Measurements from ENCODE around the gene PIPOX.
A peak's percentile ranks its signal among the peaks of the same experiment; 100 is the strongest.

The PIPOX gene, protein sequence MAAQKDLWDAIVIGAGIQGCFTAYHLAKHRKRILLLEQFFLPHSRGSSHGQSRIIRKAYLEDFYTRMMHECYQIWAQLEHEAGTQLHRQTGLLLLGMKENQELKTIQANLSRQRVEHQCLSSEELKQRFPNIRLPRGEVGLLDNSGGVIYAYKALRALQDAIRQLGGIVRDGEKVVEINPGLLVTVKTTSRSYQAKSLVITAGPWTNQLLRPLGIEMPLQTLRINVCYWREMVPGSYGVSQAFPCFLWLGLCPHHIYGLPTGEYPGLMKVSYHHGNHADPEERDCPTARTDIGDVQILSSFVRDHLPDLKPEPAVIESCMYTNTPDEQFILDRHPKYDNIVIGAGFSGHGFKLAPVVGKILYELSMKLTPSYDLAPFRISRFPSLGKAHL

GRCh38 chr17:29042679-29043538 is at the start of gene PIPOX:
Gene PIPOX (plus strand): TSS chr17:29043141. CDS start chr17:29043226, 85 bp downstream.
- H3K27ac ChIP-seq: peak within 1 kb of the TSS in 12 of 21 experiments; percentile 12 to 81 (median 40)

GRCh38 chr17:28993645-28994426 is 49.1 kb upstream of the PIPOX start:
- Histone ChIP-seq H3K27ac (no peak overlapping the region), H3K4me3 (no peak overlapping the region)

More at GRCh38 chr17:29042679-29043538, at the start of gene PIPOX:
- no peak within 1 kb of the TSS for H3K4me3 ChIP-seq

- Histone ChIP-seq H3K27ac (no peak overlapping the region), H3K4me3 (no peak overlapping the region)
These were observed 46.3 kb upstream of the PIPOX start for GRCh38 chr17:28996554-28997096.

DNA sequence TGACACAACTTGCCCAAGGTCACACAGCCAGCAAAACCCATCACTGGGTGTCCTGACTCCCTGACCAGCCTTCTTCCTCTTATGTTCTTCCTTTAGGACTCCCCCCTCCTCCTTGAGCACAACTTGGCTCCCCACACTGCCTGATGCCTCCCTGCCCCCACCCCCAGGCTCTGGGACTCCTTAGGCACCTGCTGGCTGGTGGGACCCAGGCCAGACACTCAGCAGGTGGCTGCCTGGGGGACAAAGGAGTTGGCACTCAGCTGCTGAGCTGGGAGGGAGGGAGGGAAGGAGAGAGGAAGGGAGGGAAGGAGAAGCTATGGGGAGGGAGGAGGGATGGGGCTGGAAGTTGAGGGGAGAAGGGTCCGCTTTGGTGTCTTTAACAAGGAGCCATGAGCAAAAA is 45.1 kb upstream of the PIPOX start:
- H3K4me3 ChIP-seq: no peak overlapping the region
- no peak overlapping the region for H3K27ac ChIP-seq

DNA sequence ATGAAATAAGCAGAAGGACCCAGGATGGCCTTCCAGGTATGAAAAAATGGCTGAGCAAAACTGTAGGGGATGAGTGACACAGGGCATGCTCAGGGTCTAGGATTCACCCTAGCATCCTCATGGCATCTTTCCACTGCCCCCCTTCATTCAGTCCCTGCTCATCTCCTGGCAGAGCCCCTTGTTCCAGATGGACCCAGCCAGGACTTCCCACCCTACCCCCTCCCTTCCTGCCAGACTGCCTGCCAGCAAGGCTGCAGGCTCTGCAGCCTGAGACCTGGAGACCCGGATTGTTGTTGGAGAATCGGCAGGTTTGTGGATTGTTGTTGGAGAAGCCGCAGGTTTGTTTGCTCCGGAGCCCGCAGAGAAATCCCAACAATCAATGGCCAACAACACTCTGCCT is 43.7 kb upstream of the PIPOX start:
- no peak overlapping the region for H3K4me3 ChIP-seq
- H3K27ac ChIP-seq: no peak overlapping the region

- no peak overlapping the region for H3K27ac ChIP-seq
These were observed 42.0 kb upstream of the PIPOX start for GRCh38 chr17:29000973-29001372.

DNA sequence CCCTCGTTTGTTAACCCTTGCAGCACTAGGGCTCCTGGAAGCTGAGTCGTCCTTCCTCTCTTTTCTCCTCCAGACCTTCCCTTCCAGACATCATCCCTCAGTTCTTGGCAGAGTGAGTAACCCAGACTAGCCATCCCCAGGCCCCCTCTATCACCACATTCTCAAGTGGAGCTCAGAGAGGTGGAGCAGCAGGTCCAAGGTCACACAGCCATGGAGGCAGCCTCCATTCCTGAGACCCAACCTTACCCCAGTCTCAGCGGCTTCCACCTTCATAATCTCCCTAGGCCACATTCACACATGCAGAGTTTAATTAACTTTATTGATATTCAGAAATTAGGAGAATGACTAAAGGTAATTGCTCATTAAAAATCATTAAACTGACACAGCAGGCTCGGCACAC is 40.1 kb upstream of the PIPOX start:
- H3K4me3 ChIP-seq: no peak overlapping the region
- H3K27ac ChIP-seq: no peak overlapping the region

More at GRCh38 chr17:29000973-29001372, 42.0 kb upstream of the PIPOX start:
- H3K4me3 ChIP-seq: no peak overlapping the region

DNA sequence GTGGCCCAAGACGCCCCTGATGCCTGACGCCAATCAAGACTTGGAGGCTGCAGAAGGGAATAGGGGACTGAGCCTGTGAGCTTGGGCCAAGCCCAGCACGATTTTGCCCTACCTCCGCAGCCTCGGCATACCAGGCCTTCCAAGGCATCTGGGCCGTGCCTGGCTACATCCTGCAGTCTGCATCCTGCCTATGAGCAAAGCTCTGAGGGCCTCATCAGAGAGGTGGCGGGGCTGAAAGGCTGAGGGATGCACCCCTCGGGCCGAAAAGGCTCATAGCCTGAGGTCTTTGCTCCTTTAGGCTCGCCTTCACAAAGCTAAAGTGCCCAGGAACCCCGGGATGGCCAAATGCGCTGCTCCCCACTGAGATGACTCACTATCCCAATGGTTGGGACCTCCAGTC is 39.7 kb upstream of the PIPOX start:
- no peak overlapping the region for H3K27ac ChIP-seq
- no peak overlapping the region for H3K4me3 ChIP-seq

GRCh38 chr17:29004081-29004692 is 38.8 kb upstream of the PIPOX start:
- Histone ChIP-seq H3K4me3 (no peak overlapping the region), H3K27ac (no peak overlapping the region)

DNA sequence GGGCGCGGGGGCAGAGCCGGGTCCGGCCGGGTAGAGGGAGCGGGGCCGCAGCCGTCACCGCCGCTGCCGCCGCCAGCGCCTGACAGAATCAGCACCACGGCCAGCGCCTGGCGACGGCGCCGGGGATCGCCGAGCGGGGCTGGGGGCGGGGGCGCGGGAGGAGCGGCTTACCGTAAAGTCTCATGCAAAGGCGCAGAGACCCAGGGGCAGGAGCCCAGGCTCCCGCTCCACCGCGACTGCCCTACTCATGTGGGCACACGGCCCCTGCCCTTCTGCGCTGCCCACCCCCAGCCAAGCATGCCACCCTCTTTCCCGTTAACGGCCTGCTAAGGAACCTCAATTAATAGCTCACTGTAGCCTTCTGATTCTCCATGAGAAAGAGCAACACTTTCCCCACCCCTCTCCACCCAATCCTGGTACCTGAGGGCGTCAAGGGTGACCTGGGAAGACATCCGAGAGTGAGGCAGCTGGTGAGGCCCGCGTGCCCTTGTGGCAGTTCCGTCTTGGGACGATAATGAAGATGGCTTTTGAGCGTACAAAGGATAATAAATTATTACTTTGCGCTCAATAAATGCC is 36.9 kb upstream of the PIPOX start, which contains the start of gene SEZ6:
Gene SEZ6 (minus strand): TSS at position 98 of the 576 bp plus-strand sequence. CDS start 164 bp downstream, outside the sequence.
- no peak within 1 kb of the TSS for H3K4me3 ChIP-seq
- H3K27ac ChIP-seq: no peak within 1 kb of the TSS

- no peak overlapping the region for H3K4me3 ChIP-seq
- no peak overlapping the region for H3K27ac ChIP-seq
These were observed 35.5 kb upstream of the PIPOX start for GRCh38 chr17:29007456-29007855.

GRCh38 chr17:29007860-29008455 is 35.0 kb upstream of the PIPOX start:
- Histone ChIP-seq H3K27ac (no peak overlapping the region), H3K4me3 (no peak overlapping the region)

DNA sequence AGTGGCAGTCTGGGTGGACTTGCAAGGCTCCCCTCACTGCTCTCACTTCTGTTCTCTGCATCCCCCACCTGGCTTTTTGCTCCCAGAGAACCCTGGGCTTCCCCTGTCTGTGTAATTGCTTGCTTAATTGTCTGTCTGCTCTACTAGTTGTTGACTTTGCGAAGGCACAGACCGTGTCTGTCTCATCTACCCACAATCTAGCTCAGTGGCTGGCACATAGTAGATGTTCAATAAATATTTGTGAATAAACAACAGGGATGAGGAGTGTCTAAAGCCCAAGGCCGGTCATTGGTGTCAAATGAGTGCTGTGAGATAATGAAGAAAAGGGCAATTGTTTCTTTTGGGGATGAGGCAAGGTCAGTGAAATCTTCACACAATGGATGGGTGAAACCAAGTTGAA is 34.4 kb upstream of the PIPOX start:
- H3K4me3 ChIP-seq: no peak overlapping the region
- no peak overlapping the region for H3K27ac ChIP-seq

- Histone ChIP-seq H3K4me3 (no peak overlapping the region), H3K27ac (no peak overlapping the region)
These were observed 32.8 kb upstream of the PIPOX start for GRCh38 chr17:29010129-29010528.

GRCh38 chr17:29010586-29010985 is 32.4 kb upstream of the PIPOX start:
- H3K27ac ChIP-seq: no peak overlapping the region
- no peak overlapping the region for H3K4me3 ChIP-seq

- Histone ChIP-seq H3K4me3 (no peak overlapping the region), H3K27ac (no peak overlapping the region)
These were observed 30.4 kb upstream of the PIPOX start for GRCh38 chr17:29012535-29012934.

GRCh38 chr17:29014716-29015115 is 28.2 kb upstream of the PIPOX start:
- no peak overlapping the region for H3K27ac ChIP-seq
- H3K4me3 ChIP-seq: no peak overlapping the region

DNA sequence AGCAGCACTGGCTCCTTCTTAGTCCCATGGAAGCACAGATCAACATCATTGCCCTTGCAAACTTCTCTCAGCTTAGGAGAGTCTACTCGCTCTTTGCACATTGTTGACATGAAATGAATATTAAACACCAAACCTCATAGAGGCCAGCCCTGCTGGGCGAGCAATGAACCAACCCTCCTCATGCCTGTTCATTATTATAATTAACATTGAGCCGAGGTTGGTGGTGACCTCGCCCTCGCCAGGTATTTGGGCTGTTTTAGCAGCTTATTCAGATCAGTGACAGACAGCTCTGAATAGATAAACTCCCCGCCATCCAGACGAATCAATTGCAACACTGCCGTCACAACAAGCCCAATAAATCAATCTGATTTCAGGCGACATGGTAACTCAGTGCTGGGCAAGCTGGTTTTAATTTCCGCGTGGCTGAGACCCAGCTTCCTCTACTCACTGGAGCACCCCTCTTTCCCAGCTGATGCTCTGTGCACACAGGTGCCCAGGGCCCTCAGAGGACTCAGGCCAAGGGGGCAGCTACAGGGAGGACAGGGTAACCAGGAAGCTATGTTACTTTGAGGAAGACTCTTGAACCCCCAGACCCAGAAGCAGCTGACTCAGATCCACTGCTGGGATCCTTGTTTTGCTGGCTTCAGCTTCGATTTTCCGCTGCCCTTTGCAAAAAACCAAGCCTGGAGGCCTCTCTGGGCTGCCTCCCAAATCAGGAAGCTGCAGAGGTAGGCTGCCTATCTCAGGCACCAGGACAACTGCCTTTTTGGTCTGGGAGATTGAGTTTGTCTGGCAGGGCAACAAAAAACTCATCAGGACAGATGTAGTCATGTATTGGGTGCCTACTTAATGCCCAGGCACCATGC is 26.4 kb upstream of the PIPOX start:
- Histone ChIP-seq H3K4me3 (no peak overlapping the region), H3K27ac (no peak overlapping the region)

All from skin epidermis (tissue), 12 donors.